K562 (cell line): ENCODE measurements around the gene EGLN3. TPM values are rescaled to one million over a fixed set of nuclear protein-coding genes. Genes with fewer than 3 reads are reported as not detected.

Experiments used
- ELF4 ChIP-seq: fragments of 450-650 bp; formaldehyde crosslinking; IDR thresholded peaks from 2 replicates; pipeline ENCODE4 v1.4.0; 2022; ENCODE audit warnings: missing genetic modification characterization
- HLTF ChIP-seq: fragments of 450-650 bp; IDR thresholded peaks from 2 replicates; pipeline ENCODE4 v1.6.1; 2016
- POLR2A ChIP-seq: fragments of 450-650 bp; conservative IDR thresholded peaks from 2 replicates; pipeline ENCODE4 v1.6.1; 2016
- PURB ChIP-seq: sonication (generic); formaldehyde crosslinking; IDR thresholded peaks from 2 replicates; pipeline ENCODE4 v1.9.0; 2021; ENCODE audit warnings: low read depth, mild to moderate bottlenecking, missing genetic modification reagents
- TEAD4 ChIP-seq, 2 experiments: sonication (generic) in 1 of 2; formaldehyde crosslinking in 1 of 2; IDR thresholded peaks; 2 replicates each; pipeline versions ENCODE4 v1.6.1 to v1.8.0; 2012 to 2022; ENCODE audit warnings: borderline replicate concordance in 1 of 2, inconsistent platforms in 1 of 2, low read length in 1 of 2, mild to moderate bottlenecking in 1 of 2, missing genetic modification reagents in 1 of 2
- TRIM24 ChIP-seq, 2 experiments: fragments of 450-650 bp; IDR thresholded peaks; 2 replicates each; pipeline ENCODE4 v1.6.1; 2016
- polyA plus RNA-seq, 8 experiments: library from polyadenylated mRNA; depleted of rRNA in 4 of 8; stranded (reverse) in 5 of 8; unstranded in 3 of 8; fragments of >200 nt; fragmentation: Nextera tagmentation in 2 of 8; fragmentation: Illumina TruSeq in 1 of 8; extraction: Ambion mirVana in 2 of 8; extraction: Trizol in 1 of 8; gene quantifications; 2 replicates each; pipeline versions ENCODE4 v1.2.1 to v1.2.3, GENCODE V29; 2011 to 2014; ENCODE audit warnings: inconsistent platforms in 1 of 8, missing spikeins in 1 of 8
- total RNA-seq, 7 experiments: library from RNA; depleted of rRNA in 6 of 7; stranded (reverse); fragments of >200 nt in 6 of 7; fragmentation: Illumina TruSeq in 2 of 7; extraction: Trizol in 2 of 7; gene quantifications; 2 replicates each; pipeline versions ENCODE4 v1.2.1 to v1.2.3, GENCODE V29; 2011 to 2021; ENCODE audit warnings: low replicate concordance in 1 of 7
- TF ChIP-seq, protein P1 (sequence below), 3 experiments: IDR thresholded peaks in 2 of 3; conservative IDR thresholded peaks in 1 of 3; 2 replicates each; pipeline ENCODE4 v1.5.1; 2011 to 2012; ENCODE audit warnings: low read length in 3 of 3, mild to moderate bottlenecking in 3 of 3, control low read depth in 2 of 3, improper control_type of control experiment in 1 of 3, inconsistent platforms in 1 of 3, low read depth in 1 of 3, mixed read lengths in 1 of 3, moderate library complexity in 1 of 3; ENCODE audit not compliant: insufficient read depth in 2 of 3
- TF ChIP-seq, protein P2 (sequence below): fragments of 450-650 bp; IDR thresholded peaks from 2 replicates; pipeline ENCODE4 v1.6.1; 2016; ENCODE audit warnings: mild to moderate bottlenecking

EGLN3 gene
- total and polyA plus RNA-seq, 9 of the 15 experiments (the other 6 are each of a cell fraction or from before 2014, with no cell fraction given): 2.5 to 87.6 (median 5.8) TPM

DNA sequence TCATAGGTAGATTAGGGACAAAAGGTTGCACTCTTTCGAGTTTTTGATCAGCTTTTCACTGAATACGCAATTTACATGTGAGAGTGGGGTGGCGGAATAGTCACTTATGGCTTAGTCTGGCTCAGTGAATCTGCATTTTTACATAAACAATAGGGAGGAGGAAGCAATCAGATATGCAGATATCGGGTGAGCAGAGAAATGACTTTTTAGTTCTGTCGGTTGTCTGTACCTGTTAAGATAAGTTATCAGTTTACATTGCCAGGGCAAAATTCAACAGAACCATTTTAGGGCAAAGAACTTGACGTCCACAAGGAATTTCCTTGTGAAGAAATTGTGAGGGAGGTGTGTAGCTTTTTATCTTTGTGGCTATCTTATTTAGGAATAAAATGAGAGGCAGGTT is 15.4 kb upstream of the EGLN3 start (continued):
- TF ChIP-seq ELF4 (CRISPR knock-in tag) (no peak), POLR2A (no peak), TEAD4 (IDR thresholded peaks at IDR 0.05; ENCODE audit: low read length) (peak; percentile 58), TEAD4 (CRISPR knock-in tag; IDR thresholded peaks at IDR 0.05; ENCODE audit: borderline replicate concordance) (no peak), HLTF (no peak), TRIM24 (IDR thresholded peaks at IDR 0.05) (0 out of 4 replicates have a peak, but pooled peaks of 1 of the 2 experiments have one; percentile 18), PURB (CRISPR knock-in tag) (no peak)
- TF ChIP-seq, protein P1, sequence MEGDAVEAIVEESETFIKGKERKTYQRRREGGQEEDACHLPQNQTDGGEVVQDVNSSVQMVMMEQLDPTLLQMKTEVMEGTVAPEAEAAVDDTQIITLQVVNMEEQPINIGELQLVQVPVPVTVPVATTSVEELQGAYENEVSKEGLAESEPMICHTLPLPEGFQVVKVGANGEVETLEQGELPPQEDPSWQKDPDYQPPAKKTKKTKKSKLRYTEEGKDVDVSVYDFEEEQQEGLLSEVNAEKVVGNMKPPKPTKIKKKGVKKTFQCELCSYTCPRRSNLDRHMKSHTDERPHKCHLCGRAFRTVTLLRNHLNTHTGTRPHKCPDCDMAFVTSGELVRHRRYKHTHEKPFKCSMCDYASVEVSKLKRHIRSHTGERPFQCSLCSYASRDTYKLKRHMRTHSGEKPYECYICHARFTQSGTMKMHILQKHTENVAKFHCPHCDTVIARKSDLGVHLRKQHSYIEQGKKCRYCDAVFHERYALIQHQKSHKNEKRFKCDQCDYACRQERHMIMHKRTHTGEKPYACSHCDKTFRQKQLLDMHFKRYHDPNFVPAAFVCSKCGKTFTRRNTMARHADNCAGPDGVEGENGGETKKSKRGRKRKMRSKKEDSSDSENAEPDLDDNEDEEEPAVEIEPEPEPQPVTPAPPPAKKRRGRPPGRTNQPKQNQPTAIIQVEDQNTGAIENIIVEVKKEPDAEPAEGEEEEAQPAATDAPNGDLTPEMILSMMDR (IDR thresholded peaks at IDR 0.05 in 2 of 3, conservative IDR thresholded peaks at IDR 0.05 in 1 of 3; ENCODE audit: insufficient read depth in 2 of 3, low read depth in 1 of 3, low read length in 3 of 3): no peak
- TF ChIP-seq, protein P2, sequence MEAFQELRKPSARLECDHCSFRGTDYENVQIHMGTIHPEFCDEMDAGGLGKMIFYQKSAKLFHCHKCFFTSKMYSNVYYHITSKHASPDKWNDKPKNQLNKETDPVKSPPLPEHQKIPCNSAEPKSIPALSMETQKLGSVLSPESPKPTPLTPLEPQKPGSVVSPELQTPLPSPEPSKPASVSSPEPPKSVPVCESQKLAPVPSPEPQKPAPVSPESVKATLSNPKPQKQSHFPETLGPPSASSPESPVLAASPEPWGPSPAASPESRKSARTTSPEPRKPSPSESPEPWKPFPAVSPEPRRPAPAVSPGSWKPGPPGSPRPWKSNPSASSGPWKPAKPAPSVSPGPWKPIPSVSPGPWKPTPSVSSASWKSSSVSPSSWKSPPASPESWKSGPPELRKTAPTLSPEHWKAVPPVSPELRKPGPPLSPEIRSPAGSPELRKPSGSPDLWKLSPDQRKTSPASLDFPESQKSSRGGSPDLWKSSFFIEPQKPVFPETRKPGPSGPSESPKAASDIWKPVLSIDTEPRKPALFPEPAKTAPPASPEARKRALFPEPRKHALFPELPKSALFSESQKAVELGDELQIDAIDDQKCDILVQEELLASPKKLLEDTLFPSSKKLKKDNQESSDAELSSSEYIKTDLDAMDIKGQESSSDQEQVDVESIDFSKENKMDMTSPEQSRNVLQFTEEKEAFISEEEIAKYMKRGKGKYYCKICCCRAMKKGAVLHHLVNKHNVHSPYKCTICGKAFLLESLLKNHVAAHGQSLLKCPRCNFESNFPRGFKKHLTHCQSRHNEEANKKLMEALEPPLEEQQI: no peak
